ENCODE results near the gene HOATZ. TPM values are rescaled to one million over a fixed set of nuclear protein-coding genes. Genes with fewer than 3 reads are reported as not detected.

The HOATZ gene
- total RNA-seq, 1 donor from 2014 or later, result not detected

- Mint-ChIP-seq H3K36me3 (ENCODE audit: insufficient read depth) (no peaks in the 10 kb centered on the region), H3K4me1 (ENCODE audit: low read depth) (no peaks in the 10 kb centered on the region), H3K27ac (no peak overlapping the region), H3K4me3 (ENCODE audit: low read depth) (no peak overlapping the region), H3K27me3 (peaks cover 2% of the 10 kb centered on the region), H3K9me3 (ENCODE audit: low read depth) (peaks cover 24% of the 10 kb centered on the region)
- no peak for TF ChIP-seq CTCF (IDR thresholded peaks at IDR 0.05; ENCODE audit: unreplicated experiment)
- no peak for DNase-seq (ENCODE audit: low spot score, unreplicated experiment)
Observed at GRCh38 chr11:111483431-111483830, 31.1 kb upstream of the HOATZ start.

- peaks cover 10% of the 10 kb centered on the region for H3K9me3 Mint-ChIP-seq (ENCODE audit: low read depth)
- no peaks in the 10 kb centered on the region for H3K36me3 Mint-ChIP-seq (ENCODE audit: insufficient read depth)
- no peak overlapping the region for H3K27ac Mint-ChIP-seq
- peaks cover 5% of the 10 kb centered on the region for H3K27me3 Mint-ChIP-seq
- no peak for DNase-seq (ENCODE audit: low spot score, unreplicated experiment)
- H3K4me3 Mint-ChIP-seq (ENCODE audit: low read depth), result no peak overlapping the region
- no peak for TF ChIP-seq CTCF (IDR thresholded peaks at IDR 0.05; ENCODE audit: unreplicated experiment)
- no peaks in the 10 kb centered on the region for H3K4me1 Mint-ChIP-seq (ENCODE audit: low read depth)
Observed at GRCh38 chr11:111490496-111490895, 24.1 kb upstream of the HOATZ start.

GRCh38 chr11:111494040-111494439 is 20.5 kb upstream of the HOATZ start:
- TF ChIP-seq CTCF (IDR thresholded peaks at IDR 0.05; ENCODE audit: unreplicated experiment), result no peak
- Mint-ChIP-seq H3K27ac (no peak overlapping the region), H3K4me3 (ENCODE audit: low read depth) (no peak overlapping the region), H3K9me3 (ENCODE audit: low read depth) (peaks cover 2% of the 10 kb centered on the region), H3K36me3 (ENCODE audit: insufficient read depth) (no peaks in the 10 kb centered on the region), H3K4me1 (ENCODE audit: low read depth) (peaks cover 6% of the 10 kb centered on the region), H3K27me3 (peaks cover 16% of the 10 kb centered on the region)
- no peak for DNase-seq (ENCODE audit: low spot score, unreplicated experiment)

- Mint-ChIP-seq H3K36me3 (ENCODE audit: insufficient read depth) (no peaks in the 10 kb centered on the region), H3K4me1 (ENCODE audit: low read depth) (peaks cover 6% of the 10 kb centered on the region)
Observed at GRCh38 chr11:111499483-111499882, 15.1 kb upstream of the HOATZ start.

GRCh38 chr11:111500481-111500880 is 14.1 kb upstream of the HOATZ start:
- DNase-seq (ENCODE audit: low spot score, unreplicated experiment), result no peak
- no peak overlapping the region for H3K27ac Mint-ChIP-seq
- H3K9me3 Mint-ChIP-seq (ENCODE audit: low read depth), result no peaks in the 10 kb centered on the region
- H3K4me1 Mint-ChIP-seq (ENCODE audit: low read depth), result peaks cover 6% of the 10 kb centered on the region
- TF ChIP-seq CTCF (IDR thresholded peaks at IDR 0.05; ENCODE audit: unreplicated experiment), result no peak
- H3K27me3 Mint-ChIP-seq, result peaks cover 18% of the 10 kb centered on the region
- H3K36me3 Mint-ChIP-seq (ENCODE audit: insufficient read depth), result no peaks in the 10 kb centered on the region
- H3K4me3 Mint-ChIP-seq (ENCODE audit: low read depth), result no peak overlapping the region

More at GRCh38 chr11:111499483-111499882, 15.1 kb upstream of the HOATZ start:
- no peak for TF ChIP-seq CTCF (IDR thresholded peaks at IDR 0.05; ENCODE audit: unreplicated experiment)
- peaks cover 19% of the 10 kb centered on the region for H3K27me3 Mint-ChIP-seq
- no peak overlapping the region for H3K27ac Mint-ChIP-seq
- H3K4me3 Mint-ChIP-seq (ENCODE audit: low read depth), result no peak overlapping the region
- H3K9me3 Mint-ChIP-seq (ENCODE audit: low read depth), result no peaks in the 10 kb centered on the region
- DNase-seq (ENCODE audit: low spot score, unreplicated experiment), result no peak

Data from progenitor cell of endocrine pancreas (in vitro differentiated cells).